Measurements from ENCODE around the gene GFI1.
"Not testable (repeated sequence)": the region's sequence is repeated elsewhere in the genome, so short reads cannot be mapped to it uniquely, and the experiment has no call there.

Gene GFI1

DNA sequence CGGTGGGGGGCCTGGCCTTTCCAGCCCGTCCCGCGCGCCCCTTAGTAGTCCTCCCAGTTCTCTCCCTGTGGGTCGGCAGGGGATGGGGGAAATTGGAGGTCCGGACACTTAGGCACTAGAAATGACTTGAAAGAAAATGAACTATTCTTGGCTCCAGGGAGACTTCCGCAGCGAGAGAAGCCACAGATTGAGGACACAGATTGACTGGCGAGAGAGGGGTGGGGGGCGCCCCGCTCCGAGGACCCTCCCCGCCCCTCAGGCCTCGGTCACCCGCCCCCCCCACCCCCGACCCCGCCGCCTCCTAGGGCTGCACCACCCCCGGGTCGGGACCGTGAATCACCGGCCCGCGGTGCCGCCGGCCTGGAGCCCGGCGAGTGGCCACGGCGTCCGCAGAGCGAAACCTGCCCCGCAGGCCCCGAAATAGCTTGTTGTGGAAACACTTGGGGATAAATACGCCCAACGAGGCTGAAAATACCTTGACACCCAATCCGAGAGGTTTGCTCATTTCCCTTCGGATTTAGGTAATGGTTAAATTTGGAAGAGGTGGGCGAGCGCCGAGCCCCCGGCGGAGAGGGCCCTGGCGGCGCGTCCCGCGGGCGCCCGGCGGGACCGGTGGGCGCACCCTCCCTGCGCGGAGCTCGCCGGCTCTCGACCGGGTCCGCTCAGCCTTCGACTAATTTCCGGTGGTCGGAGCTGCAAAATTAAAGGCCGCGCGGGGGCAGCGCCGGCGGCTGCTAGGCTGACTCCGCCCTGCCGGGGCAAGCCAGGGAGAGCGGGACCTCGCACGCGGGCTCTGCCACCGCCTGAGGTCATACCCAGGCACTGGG, at the start of gene GFI1:
TSS of gene GFI1 (minus strand) at position 675 of the 827 bp plus-strand sequence. CDS start 3,438 bp downstream, outside the sequence.
- DNase-seq: no peak

- not testable (repeated sequence) for DNase-seq
Observed at GRCh38 chr1:92532371-92532770, 45.6 kb upstream of the GFI1 start.

- not testable (repeated sequence) for DNase-seq
Observed at GRCh38 chr1:92531939-92532338, 45.2 kb upstream of the GFI1 start.

DNA sequence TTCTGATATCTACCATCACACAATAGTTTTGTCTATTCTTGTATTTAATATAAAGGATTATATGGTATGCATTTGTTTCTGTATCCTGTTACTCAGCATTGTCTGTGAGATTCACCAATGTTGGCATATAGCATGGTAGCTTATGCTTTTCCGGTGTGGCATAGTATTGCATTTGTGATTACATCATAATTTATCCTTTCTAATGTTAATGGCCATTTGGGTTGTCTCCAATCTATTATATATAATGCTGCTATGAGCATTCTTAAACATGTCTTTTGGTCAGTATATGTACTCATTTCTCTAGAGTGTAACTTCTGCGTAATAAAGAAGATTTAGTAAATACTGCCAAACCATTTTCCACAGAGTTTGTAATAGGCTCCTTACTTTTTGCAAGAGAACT, 40.9 kb upstream of the GFI1 start:
- DNase-seq: no peak

DNA sequence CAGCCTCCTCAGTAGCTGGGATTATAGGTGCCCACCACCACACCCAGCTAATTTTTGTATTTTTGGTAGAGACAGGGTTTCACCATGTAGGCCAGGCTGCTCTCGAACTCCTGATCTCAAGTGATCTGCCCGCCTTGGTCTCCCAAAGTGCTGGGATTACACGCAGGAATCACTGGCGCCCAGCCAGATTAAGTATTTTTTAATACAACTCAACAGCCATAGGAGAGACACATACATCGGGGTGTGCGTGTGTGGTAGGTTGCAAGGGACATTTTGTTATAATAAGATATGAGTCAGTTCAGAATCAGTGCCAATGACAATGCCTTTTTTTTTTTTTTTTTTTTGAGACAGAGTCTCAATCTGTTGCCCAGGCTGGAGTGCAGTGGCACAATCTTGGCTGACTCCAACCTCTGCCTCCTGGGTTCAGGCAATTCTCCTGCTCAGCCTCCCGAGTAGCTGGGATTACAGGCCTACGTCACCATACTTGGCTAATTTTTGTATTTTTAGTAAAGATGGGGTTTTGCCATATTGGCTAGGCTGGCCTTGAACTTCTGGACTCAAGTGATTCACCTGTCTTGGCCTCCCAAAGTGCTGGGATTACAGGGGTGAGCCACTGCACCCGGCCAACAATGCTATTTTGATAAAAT, 38.3 kb upstream of the GFI1 start:
- DNase-seq: not testable (repeated sequence)

GRCh38 chr1:92519043-92519442, 32.3 kb upstream of the GFI1 start:
- no peak for DNase-seq

GRCh38 chr1:92516574-92516973, 29.8 kb upstream of the GFI1 start:
- no peak for DNase-seq

- no peak for DNase-seq
Observed at GRCh38 chr1:92515796-92516201, 29.1 kb upstream of the GFI1 start.

DNA sequence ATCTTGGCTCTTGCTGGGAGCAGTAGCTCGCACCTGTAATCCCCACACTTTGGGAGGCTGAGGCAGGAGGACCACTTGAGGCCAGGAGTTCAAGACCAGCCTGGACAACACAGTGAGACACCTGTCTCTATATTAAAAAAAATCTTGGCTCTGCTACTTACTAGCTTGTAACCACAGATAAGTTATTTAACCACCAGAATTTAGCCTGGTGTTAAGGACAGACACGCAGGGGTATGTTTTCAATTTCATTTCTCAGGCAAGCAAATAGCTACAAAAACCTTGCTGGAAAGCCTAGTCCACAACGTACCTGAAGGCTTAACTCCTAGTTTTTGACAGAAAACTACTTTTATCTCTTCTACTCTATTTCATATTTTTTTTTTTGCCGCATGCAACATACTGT, 24.8 kb upstream of the GFI1 start:
- no peak for DNase-seq

- no peak for DNase-seq
Observed at GRCh38 chr1:92509619-92510018, 22.9 kb upstream of the GFI1 start.

- DNase-seq: no peak
Observed at GRCh38 chr1:92505015-92505692, 18.4 kb upstream of the GFI1 start.

DNA sequence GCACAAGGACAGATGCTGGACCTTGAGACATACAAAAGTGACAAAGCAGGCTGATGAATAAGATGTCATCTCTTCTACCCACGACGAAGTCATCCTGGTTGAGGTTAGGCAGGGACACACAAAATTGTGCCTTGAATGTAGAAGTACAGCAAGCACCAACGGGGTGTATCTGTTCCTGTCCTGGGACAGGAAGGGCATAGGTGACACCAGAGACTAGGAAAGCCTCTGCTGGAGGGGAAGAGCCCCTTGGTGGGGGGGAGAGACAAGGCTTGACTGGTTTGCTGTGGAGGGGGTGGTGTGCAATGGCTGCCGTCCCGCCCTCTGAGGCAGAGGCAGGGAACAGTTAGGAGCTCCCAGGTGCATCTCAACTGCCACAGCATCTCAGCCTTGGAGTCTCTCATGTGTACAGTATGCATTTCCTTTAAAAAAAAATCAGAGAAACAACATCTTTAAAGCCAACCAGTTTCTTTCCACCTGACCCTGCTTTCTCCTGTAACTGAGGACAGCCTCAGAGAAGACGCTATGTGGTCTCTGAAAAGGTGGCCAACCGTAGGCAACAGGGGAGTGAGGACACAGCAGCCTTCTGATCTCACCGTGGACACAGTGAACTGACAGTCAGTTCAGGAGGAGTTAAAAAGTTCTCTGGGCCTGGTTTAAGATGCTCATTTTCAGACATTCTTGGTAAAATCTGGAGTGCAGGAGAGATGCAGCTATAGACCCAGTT, 17.7 kb upstream of the GFI1 start:
- DNase-seq: no peak

- DNase-seq: no peak
Observed at GRCh38 chr1:92503926-92504285, 17.2 kb upstream of the GFI1 start.

GRCh38 chr1:92503043-92503925, 16.6 kb upstream of the GFI1 start:
- no peak for DNase-seq

- no peak for DNase-seq
Observed at GRCh38 chr1:92502247-92502646, 15.5 kb upstream of the GFI1 start.

DNA sequence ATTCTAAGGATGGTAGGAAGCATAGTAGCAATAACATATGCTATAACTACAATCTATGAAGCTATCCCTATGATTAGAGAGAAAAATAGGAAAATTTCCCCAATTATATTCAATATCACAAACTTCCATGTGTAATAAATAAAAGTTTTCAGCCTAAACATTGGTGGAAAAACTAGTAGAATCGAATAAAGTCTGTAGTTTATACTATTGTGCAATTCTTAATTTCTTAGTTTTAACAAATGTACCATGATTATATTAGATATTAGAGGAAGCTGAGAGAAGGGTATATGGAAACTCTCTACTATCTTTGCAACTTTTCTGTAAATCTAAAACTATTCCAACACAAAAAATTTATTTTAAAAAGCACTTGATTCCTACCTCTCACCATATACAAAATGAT, 13.8 kb upstream of the GFI1 start:
- DNase-seq: no peak

DNA sequence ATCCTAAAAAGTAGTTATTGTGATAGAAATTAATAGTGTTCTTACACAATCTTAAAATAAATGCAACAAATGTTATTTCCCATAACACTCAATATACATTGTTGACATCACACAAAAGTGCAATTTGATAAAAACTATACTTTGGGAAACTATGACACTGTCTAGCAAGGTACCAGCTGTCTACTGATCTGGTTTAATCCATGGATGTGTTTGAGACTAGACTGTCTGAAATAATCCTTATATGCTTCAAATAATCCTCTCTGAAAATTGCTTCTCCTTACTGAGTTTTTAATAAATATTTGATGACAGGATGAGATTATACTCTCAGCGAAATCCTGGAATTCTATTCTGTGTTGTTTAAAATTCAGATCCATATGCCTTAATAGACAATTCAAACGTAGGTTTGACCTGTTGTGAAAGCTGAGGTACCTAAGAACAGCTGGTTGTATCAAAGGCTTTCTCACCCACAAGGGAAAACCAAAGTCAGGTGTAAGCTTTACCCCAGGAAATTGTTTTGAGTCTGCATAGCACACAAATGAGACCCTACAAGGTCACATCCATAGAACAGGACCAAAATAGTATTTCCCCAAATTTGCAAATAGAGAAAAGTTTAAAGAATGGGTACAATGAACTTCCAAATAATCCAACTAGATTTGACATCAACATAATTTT, 8.8 kb upstream of the GFI1 start:
- no peak for DNase-seq

DNA sequence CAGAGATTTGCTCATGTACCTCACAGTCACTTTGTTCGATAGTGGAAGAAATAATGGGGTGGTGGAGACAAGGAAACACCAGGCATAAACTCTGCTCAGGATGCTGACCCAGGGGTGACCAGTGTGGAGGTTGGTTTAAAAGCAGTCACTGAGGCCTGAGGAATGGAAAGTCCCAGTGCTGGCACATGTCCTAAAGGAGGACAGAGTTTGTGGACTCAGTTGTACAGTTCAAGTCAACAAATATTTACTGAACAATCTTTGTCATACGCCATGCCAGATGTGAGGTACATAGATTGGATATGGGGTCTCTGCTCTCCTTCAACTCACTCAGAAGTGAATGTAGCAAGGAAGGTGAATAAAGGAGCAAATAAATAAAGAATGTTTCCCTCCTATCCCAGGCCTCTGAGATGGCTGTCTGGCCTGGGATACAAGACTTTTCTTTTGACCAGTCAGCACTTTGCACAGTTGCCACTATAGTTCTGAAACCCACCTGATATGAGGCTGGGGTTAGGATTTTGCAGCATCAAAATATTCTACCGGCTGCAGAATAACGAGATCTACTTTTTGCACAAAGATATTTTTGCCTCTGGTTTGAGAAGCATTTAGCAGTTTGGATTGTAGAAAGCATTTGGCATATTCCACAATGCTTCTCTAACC, 7.9 kb upstream of the GFI1 start:
- DNase-seq: no peak

GRCh38 chr1:92493139-92493538, 6.4 kb upstream of the GFI1 start:
- DNase-seq: no peak

DNA sequence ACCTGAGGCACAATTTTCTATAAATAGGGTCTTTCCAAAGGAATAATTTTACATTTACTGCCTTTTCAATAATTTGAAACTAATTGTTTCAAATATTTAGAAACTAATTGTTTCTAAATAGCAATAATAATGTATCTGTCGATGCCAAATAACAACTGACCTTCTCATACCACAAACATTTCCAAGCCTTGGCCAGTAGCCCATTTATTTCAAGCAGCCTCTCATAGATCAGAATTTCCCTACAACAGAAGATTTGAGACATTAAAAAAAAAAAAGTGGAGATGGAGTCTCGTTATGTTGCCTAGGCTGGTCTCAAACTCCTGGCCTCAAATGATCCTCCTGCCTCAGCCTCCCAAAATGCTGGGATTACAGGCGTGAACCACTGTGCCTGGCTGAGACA, 2.1 kb upstream of the GFI1 start:
- no peak for DNase-seq

DNA sequence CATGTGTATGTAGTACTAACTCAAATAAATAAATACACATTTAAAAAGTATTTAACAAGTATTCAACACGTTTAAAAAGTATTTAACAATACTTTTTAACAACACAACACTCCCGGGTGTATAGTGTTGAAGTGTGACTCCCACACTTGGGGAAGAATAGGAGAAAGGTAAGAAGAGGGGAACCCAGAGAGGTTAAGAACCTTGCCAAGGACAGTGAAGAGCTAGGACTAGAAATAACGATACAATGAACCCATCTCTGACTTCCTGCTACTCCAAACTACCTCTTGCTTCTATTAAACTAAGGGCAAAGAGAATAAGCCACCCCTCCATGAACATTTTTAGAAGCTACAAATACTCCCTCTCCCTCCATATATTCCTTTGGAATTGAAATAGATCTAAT, 1.7 kb upstream of the GFI1 start:
- DNase-seq: no peak

All from COR-L47 (cell line).